Neural crest cell (in vitro differentiated cells): ENCODE measurements around the gene AFAP1. TPM values are rescaled to one million over a fixed set of nuclear protein-coding genes. Genes with fewer than 3 reads are reported as not detected.
A peak's percentile ranks its signal among the peaks of the same experiment; 100 is the strongest.

ENCODE experiments used
- DNase-seq: peaks from one replicate; pipeline ENCODE4 v3.0.0; 2021; ENCODE audit warnings: low read depth, mixed read lengths, low spot score
- H3K27ac Mint-ChIP-seq: one replicate; pipeline ENCODE4 v1.8.0; 2021; ENCODE audit warnings: mild to moderate bottlenecking, mixed read lengths; ENCODE audit not compliant: unreplicated experiment
- H3K27me3 Mint-ChIP-seq: 2 replicates; pipeline ENCODE4 v1.8.0; 2021; ENCODE audit warnings: low read depth, mild to moderate bottlenecking, mixed read lengths
- H3K36me3 Mint-ChIP-seq: 2 replicates; pipeline ENCODE4 v1.8.0; 2021; ENCODE audit warnings: low read depth, mild to moderate bottlenecking, mixed read lengths
- H3K4me1 Mint-ChIP-seq: 2 replicates; pipeline ENCODE4 v1.8.0; 2021; ENCODE audit warnings: mixed read lengths
- H3K4me3 Mint-ChIP-seq: one replicate; pipeline ENCODE4 v1.8.0; 2021; ENCODE audit warnings: mild to moderate bottlenecking, mixed read lengths
- H3K9me3 Mint-ChIP-seq: 2 replicates; pipeline ENCODE4 v1.8.0; 2021; ENCODE audit warnings: mixed read lengths
- total RNA-seq: library from RNA; stranded (reverse); gene quantifications from 2 replicates; pipeline ENCODE4 v1.2.1, GENCODE V29; 2021
- TF ChIP-seq, protein P1 (sequence below): fragments of 200-600 bp; sonication (generic); conservative IDR thresholded peaks from 2 replicates; pipeline ENCODE4 v1.5.0; 2021; ENCODE audit warnings: antibody characterized with exemption, mild to moderate bottlenecking

The AFAP1 gene
- total RNA-seq, 1 donor from 2014 or later = 28.1 TPM

DNA sequence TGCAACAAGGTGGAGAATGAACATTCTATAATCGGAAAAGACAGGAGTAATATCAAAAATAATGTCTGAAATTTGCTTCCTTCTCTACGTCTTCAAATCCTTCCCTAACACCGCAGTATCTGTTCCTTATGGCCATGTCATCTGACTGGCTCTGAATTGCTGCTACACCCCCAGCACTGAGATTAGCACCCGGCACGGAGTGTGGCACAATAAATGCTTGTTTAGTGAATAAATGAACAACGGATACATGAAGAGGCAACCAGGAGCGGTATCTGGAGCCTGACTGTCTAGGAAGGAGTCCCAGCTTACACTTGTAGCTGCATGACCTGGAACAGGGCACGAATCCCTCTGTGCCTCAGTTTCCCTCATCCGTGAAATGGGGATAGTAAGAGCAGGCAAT, 164.3 kb downstream of the AFAP1 start:
- no peak overlapping the region for H3K27ac Mint-ChIP-seq
- H3K9me3 Mint-ChIP-seq = no peaks in the 10 kb centered on the region
- no peak for DNase-seq
- TF ChIP-seq, protein P1, sequence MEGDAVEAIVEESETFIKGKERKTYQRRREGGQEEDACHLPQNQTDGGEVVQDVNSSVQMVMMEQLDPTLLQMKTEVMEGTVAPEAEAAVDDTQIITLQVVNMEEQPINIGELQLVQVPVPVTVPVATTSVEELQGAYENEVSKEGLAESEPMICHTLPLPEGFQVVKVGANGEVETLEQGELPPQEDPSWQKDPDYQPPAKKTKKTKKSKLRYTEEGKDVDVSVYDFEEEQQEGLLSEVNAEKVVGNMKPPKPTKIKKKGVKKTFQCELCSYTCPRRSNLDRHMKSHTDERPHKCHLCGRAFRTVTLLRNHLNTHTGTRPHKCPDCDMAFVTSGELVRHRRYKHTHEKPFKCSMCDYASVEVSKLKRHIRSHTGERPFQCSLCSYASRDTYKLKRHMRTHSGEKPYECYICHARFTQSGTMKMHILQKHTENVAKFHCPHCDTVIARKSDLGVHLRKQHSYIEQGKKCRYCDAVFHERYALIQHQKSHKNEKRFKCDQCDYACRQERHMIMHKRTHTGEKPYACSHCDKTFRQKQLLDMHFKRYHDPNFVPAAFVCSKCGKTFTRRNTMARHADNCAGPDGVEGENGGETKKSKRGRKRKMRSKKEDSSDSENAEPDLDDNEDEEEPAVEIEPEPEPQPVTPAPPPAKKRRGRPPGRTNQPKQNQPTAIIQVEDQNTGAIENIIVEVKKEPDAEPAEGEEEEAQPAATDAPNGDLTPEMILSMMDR = no peak
- H3K4me1 Mint-ChIP-seq = peaks cover 47% of the 10 kb centered on the region
- H3K36me3 Mint-ChIP-seq = peaks cover 12% of the 10 kb centered on the region
- no peaks in the 10 kb centered on the region for H3K27me3 Mint-ChIP-seq
- no peak overlapping the region for H3K4me3 Mint-ChIP-seq

DNA sequence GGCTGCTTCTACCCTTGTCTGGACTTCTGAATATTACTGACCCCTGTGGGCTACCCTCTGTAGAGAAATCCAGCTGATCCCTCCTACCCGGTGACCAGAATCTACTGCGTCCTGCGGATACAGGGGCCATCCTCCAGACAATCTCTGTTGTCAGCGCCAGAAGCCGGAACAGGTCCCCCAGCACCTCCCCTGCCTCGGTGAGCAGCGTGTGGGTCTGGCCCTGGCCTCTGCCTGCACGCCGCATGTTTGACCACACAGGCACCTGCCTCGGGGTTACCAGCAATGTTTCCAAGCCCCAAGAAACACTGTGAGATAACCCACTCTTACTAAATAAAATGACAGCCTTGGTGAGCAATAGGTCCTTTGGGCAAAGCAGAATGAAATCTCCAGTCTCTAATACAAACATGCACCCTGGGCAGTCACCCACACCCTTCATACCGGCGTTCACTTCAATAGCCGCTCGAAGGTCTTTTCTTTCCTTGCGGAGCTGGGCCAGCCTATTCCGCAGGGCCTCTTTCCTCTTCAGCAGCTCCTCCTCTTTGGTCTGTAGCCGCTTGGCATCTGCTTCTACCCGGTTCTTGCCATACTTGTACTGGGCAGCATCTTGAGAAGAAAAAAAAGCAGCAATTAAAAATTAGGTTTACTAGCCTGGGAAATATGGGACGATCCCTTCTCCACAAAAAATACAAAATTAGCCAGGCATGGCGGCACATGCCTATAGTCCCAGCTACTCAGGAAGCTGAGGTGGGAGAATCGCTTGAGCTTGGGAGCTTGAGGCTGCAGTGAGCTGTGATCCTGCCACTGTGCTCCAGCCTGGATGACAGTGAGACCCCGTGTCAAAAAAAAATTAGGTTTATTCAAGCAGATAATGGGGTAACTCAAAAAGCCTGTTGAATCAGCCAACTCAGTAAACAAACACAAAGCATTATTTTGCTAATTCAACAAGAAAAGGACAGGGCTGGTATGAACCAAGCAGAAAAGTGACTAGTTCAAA, 165.1 kb downstream of the AFAP1 start:
- peaks cover 51% of the 10 kb centered on the region for H3K4me1 Mint-ChIP-seq
- H3K9me3 Mint-ChIP-seq = no peaks in the 10 kb centered on the region
- TF ChIP-seq, protein P1 = no peak
- H3K27ac Mint-ChIP-seq = peak overlapping the region; percentile 61
- peaks cover 12% of the 10 kb centered on the region for H3K36me3 Mint-ChIP-seq
- H3K4me3 Mint-ChIP-seq = no peak overlapping the region
- no peak for DNase-seq
- no peaks in the 10 kb centered on the region for H3K27me3 Mint-ChIP-seq

DNA sequence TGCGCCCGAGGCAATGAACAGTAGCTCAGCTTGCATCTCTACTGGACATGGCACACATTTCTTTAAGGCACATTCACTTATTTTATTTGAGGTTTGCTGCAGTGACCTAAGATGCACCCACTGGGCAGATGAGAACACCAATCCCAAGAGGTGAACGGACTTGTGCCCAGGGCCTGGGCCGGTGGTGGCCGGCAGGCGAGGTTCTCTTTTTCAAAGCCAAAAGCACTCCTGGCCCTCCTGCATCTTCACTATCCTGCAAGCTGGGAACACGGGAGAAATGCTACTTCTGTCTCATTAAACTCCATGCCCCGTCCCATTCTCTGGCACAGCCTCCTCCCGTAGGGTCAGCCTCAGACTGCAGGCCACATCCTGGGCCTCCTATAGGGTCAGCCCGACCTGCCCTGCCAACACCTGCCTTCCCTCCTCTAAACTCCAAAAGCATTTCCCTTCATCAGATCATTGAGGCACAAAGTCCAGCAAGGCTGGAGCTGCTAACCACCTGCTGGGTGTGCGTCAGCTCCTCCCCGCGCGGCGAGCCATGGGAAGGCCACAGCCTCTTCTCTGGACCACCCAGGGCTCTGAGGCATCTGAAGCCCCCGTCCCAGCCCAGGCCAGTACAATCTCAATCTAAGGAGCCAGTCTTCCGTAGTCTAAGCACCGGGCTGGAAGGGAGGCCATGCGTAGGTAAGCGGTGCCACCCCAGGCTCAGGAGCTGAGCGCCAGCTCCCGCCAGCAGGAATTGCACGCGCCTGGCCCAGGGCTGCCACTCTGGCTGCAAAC, 166.1 kb downstream of the AFAP1 start:
- no peak for DNase-seq
- Mint-ChIP-seq H3K4me3 (no peak overlapping the region), H3K27me3 (no peaks in the 10 kb centered on the region), H3K4me1 (peaks cover 42% of the 10 kb centered on the region), H3K36me3 (peaks cover 12% of the 10 kb centered on the region), H3K9me3 (no peaks in the 10 kb centered on the region), H3K27ac (peak overlapping the region; percentile 81)
- TF ChIP-seq, protein P1 = no peak

DNA sequence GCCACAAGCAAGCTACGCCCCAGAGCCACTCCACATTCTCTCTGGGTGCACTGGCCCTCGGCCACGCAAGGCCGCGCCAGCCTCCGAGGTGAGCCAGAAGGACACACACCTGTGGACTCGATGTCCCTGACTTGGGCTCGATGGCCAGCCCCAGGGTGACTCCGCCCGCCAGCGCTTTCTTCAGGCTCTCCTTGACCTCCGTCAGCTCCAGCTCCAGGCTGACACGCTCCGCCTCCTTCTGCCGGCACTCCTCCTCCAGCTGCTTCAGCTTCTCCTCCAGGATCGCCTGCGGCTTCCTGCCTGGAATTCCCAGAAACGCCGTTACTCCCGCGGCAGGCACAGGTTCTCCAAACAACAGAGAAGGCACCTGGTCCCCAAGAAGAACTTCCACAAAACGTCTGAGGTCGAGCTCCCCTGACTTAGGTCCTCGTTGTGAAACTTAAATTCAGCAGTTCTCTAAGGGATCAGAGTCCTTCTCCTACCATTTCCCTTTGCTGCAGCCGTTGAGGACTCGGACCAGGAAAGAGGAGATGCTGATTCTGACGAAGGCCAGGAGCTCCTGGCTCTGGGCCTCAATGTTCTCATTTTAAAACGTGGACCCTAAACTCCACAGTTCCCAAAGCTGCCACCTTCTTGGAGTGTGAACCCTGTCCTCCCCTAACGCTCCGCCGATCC, 166.8 kb downstream of the AFAP1 start:
- Mint-ChIP-seq H3K4me3 (no peak overlapping the region), H3K36me3 (peaks cover 8% of the 10 kb centered on the region), H3K9me3 (no peaks in the 10 kb centered on the region), H3K4me1 (peaks cover 42% of the 10 kb centered on the region), H3K27me3 (no peaks in the 10 kb centered on the region), H3K27ac (peak overlapping the region; percentile 94)
- no peak for DNase-seq
- TF ChIP-seq, protein P1 = no peak
